PC-3 (cell line): Measurements from ENCODE around the gene TLE3.

Source experiments
- CTCF ChIP-seq: fragments of 300-600 bp; sonication (generic); conservative IDR thresholded peaks from 2 replicates; pipeline ENCODE4 v1.5.1; 2017; ENCODE audit warnings: antibody characterized with exemption, low read depth, mild to moderate bottlenecking, low read length
- EZH2 ChIP-seq: fragments of 300-600 bp; sonication (generic); IDR thresholded peaks from one replicate; pipeline ENCODE4 v1.6.1; 2017; ENCODE audit warnings: antibody characterized with exemption, mild to moderate bottlenecking, low read length; ENCODE audit not compliant: unreplicated experiment

- TF ChIP-seq CTCF (no peak), EZH2 (no peak)
These were observed 79.9 kb downstream of the TLE3 start for GRCh38 chr15:70017801-70018200.
